Left cardiac atrium (tissue), 4 donors: ENCODE results near the gene KIF7. TPM values are rescaled to one million over a fixed set of nuclear protein-coding genes. Genes with fewer than 3 reads are reported as not detected.
A peak's percentile ranks its signal among the peaks of the same experiment; 100 is the strongest.

Experiments
- ATAC-seq, 2 donors: fragments of 200-7000 bp; cut with Tn5 transposase; one replicate each; pipeline ENCODE4 v1.9.1; 2020; ENCODE audit warnings: mild to moderate bottlenecking in 2 of 2, moderate library complexity in 2 of 2
- DNase-seq: peaks from one replicate; pipeline ENCODE4 v3.0.0-alpha.2; 2020
- intact Hi-C, 2 donors: fragments of 100-400 bp; cut with DNase I; formaldehyde crosslinking; loops; one replicate each; pipeline versions ENCODE4 v1.14.1 to v1.15.1; 2022 to 2023
- total RNA-seq, 2 donors: library from RNA; stranded (reverse); fragmentation: NEBNext Ultra II Directional; extraction: Animal tissue kit (Norgen Biotek cat#: 25700); gene quantifications; one replicate each; pipeline ENCODE4 v1.2.1, GENCODE V29; 2021
- donor health status: DM: no; HTN: yes; CAD: no.
- donor health status: DM: no; HTN: yes; CAD: no; lungs with severe emphysema.
- donor health status: DM: yes; HTN: yes; CAD: no.
- donor health status: Dilated cardiomyopathy.

The KIF7 gene
- total RNA-seq, 2 donors from 2014 or later = 2.4 to 4.8 TPM

- intact Hi-C loops = no loop called here
- no peak for DNase-seq
- no peak for ATAC-seq
Measured at GRCh38 chr15:89670971-89671560, 15.8 kb upstream of the KIF7 start.

- no peak for DNase-seq
- intact Hi-C loops = no loop called here
Measured at GRCh38 chr15:89669941-89670340, 14.7 kb upstream of the KIF7 start.

GRCh38 chr15:89669309-89669865 lies 14.1 kb upstream of the KIF7 start:
- ATAC-seq (no peak), DNase-seq (no peak)
- intact Hi-C loops = no loop called here

More at GRCh38 chr15:89669941-89670340, 14.7 kb upstream of the KIF7 start:
- ATAC-seq = no peak

- no peak for ATAC-seq
- intact Hi-C loops = no loop called here
- no peak for DNase-seq
Measured at GRCh38 chr15:89668171-89668570, 12.9 kb upstream of the KIF7 start.

- no peak for DNase-seq
- ATAC-seq = no peak
- intact Hi-C loops = no loop called here
Measured at GRCh38 chr15:89667706-89667960, 12.4 kb upstream of the KIF7 start.

GRCh38 chr15:89666858-89667705 lies 11.8 kb upstream of the KIF7 start:
- DNase-seq = no peak
- no peak for ATAC-seq
- intact Hi-C loops = no loop called here

- ATAC-seq (peak in 1 of 2 donors; percentile 5), DNase-seq (no peak)
- intact Hi-C loops = no loop called here
Measured at GRCh38 chr15:89666184-89666857, 11.1 kb upstream of the KIF7 start.

GRCh38 chr15:89665449-89666181 lies 10.3 kb upstream of the KIF7 start:
- peak; percentile 74 to 77 for ATAC-seq
- intact Hi-C loops = no loop called here
- DNase-seq = peak; percentile 84

GRCh38 chr15:89664441-89665350 lies 9.4 kb upstream of the KIF7 start:
- DNase-seq = no peak
- no peak for ATAC-seq
- intact Hi-C loops = no loop called here

GRCh38 chr15:89662893-89663626 lies 7.8 kb upstream of the KIF7 start:
- DNase-seq (peak; percentile 83), ATAC-seq (peak; percentile 74 to 92)
- intact Hi-C loops = no loop called here

- intact Hi-C loops = no loop called here
- DNase-seq = no peak
- no peak for ATAC-seq
Measured at GRCh38 chr15:89660556-89660955, 5.3 kb upstream of the KIF7 start.

- intact Hi-C loops = no loop called here
- DNase-seq (no peak), ATAC-seq (no peak)
Measured at GRCh38 chr15:89659295-89659694, 4.0 kb upstream of the KIF7 start.

- ATAC-seq (no peak), DNase-seq (no peak)
- intact Hi-C loops = no loop called here
Measured at GRCh38 chr15:89657686-89658200, 2.5 kb upstream of the KIF7 start.

- DNase-seq (no peak), ATAC-seq (no peak)
- intact Hi-C loops = no loop called here
Measured at GRCh38 chr15:89656116-89656815, 999 bp upstream of the KIF7 start.

- DNase-seq (no peak), ATAC-seq (peak in 1 of 2 donors; percentile 2)
- intact Hi-C loops = no loop called here
Measured at GRCh38 chr15:89654301-89654761, 936 bp downstream of the KIF7 start.

- ATAC-seq (no peak), DNase-seq (no peak)
- intact Hi-C loops = no loop called here
Measured at GRCh38 chr15:89653578-89653977, 1.7 kb downstream of the KIF7 start.

GRCh38 chr15:89652666-89653065 lies 2.6 kb downstream of the KIF7 start:
- intact Hi-C loops = no loop called here
- DNase-seq (no peak), ATAC-seq (no peak)
